Measurements from ENCODE around the gene NCAPD2.
A peak's percentile ranks its signal among the peaks of the same experiment; 100 is the strongest.

DNA sequence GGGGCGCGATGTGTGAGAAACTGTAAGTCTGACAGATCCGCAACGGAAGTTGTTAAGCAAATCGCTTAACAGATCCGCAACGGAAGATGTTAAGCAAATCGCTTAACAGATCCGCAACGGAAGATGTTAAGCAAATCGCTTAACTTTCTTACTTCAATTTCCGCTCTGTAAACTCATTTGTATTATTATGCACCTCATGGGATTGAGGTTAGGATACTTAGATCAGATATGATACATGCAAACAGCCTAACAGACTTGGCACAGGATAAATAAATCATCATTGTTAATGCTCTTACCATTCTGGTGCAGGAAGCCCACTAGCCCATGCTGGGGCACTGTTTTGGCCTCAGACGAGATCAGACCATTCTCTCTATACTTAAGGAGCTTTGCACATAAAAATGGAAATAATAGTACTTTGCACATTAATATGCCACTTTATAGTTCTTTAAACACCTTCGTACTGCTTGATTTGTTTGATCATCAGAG, 399 bp downstream of the NCAPD2 start:
- TF ChIP-seq, protein P1, sequence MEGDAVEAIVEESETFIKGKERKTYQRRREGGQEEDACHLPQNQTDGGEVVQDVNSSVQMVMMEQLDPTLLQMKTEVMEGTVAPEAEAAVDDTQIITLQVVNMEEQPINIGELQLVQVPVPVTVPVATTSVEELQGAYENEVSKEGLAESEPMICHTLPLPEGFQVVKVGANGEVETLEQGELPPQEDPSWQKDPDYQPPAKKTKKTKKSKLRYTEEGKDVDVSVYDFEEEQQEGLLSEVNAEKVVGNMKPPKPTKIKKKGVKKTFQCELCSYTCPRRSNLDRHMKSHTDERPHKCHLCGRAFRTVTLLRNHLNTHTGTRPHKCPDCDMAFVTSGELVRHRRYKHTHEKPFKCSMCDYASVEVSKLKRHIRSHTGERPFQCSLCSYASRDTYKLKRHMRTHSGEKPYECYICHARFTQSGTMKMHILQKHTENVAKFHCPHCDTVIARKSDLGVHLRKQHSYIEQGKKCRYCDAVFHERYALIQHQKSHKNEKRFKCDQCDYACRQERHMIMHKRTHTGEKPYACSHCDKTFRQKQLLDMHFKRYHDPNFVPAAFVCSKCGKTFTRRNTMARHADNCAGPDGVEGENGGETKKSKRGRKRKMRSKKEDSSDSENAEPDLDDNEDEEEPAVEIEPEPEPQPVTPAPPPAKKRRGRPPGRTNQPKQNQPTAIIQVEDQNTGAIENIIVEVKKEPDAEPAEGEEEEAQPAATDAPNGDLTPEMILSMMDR (conservative IDR thresholded peaks at IDR 0.05; ENCODE audit: low read depth, low read length): no peak
- TF ChIP-seq MXI1 (IDR thresholded peaks at IDR 0.05; ENCODE audit: borderline replicate concordance, low read depth, low read length): no peak
- TF ChIP-seq, protein P2, sequence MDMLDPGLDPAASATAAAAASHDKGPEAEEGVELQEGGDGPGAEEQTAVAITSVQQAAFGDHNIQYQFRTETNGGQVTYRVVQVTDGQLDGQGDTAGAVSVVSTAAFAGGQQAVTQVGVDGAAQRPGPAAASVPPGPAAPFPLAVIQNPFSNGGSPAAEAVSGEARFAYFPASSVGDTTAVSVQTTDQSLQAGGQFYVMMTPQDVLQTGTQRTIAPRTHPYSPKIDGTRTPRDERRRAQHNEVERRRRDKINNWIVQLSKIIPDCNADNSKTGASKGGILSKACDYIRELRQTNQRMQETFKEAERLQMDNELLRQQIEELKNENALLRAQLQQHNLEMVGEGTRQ (IDR thresholded peaks at IDR 0.05; ENCODE audit: low read depth, low read length): no peak
- TF ChIP-seq POLR2A (IDR thresholded peaks at IDR 0.05; ENCODE audit: low read depth, low read length): no peak
- no peak for TF ChIP-seq FOS (IDR thresholded peaks at IDR 0.05; ENCODE audit: low read depth, low read length)
- TF ChIP-seq RAD21 (IDR thresholded peaks at IDR 0.05; ENCODE audit: low read length): 0 out of 2 replicates have a peak, but pooled peaks have one; percentile 5
- TF ChIP-seq CEBPB (IDR thresholded peaks at IDR 0.05; ENCODE audit: low read depth, low read length): no peak
- no peak for TF ChIP-seq ELK1 (IDR thresholded peaks at IDR 0.05; ENCODE audit: borderline replicate concordance, low read depth, low read length)
- TF ChIP-seq SMC3 (IDR thresholded peaks at IDR 0.05; ENCODE audit: low read depth, low read length): no peak
